G401.6 (cell line): ENCODE measurements around the gene ARL4A.
A peak's percentile ranks its signal among the peaks of the same experiment; 100 is the strongest.
"Not testable (repeated sequence)": the region's sequence is repeated elsewhere in the genome, so short reads cannot be mapped to it uniquely, and the experiment has no call there.

Experiments
- FAIRE-seq: peaks from 2 replicates; lab custom pipeline; 2012; peaks lifted over from hg19 to GRCh38; lab: Jason Lieb, UNC

The ARL4A gene

DNA sequence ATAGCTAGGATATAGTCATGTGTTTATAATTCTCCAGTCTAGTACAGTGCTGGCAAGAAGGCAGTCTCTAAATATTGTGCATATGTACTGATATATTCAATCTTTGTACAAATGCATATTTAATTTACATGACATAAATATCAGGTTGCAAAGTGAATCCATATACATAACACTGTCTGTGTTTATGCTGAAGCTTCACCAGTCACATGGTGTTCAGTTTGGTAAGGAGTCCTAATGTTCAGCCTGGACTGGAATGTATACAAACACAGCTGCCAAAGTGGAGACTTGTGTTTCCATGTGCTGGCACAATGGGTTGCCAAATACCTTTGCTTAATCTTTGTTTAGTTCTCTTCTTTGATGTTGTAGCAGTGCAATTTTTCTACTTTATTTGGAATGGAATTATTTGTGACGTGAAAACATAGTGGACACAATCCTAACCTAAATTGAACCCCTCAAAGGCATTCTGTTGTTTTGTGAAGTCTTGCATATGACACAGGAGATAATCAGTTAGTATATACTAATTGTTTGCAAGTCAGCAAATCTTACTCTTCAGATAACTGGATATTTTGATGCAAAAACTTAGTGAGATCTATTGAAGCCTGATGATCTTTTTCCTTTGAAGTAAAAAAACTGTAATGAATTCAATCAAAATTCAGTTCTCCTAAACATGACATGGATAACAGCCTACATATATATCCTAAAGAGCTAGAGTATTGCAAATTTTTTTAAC, 17.3 kb upstream of the ARL4A start:
- FAIRE-seq: no peak

DNA sequence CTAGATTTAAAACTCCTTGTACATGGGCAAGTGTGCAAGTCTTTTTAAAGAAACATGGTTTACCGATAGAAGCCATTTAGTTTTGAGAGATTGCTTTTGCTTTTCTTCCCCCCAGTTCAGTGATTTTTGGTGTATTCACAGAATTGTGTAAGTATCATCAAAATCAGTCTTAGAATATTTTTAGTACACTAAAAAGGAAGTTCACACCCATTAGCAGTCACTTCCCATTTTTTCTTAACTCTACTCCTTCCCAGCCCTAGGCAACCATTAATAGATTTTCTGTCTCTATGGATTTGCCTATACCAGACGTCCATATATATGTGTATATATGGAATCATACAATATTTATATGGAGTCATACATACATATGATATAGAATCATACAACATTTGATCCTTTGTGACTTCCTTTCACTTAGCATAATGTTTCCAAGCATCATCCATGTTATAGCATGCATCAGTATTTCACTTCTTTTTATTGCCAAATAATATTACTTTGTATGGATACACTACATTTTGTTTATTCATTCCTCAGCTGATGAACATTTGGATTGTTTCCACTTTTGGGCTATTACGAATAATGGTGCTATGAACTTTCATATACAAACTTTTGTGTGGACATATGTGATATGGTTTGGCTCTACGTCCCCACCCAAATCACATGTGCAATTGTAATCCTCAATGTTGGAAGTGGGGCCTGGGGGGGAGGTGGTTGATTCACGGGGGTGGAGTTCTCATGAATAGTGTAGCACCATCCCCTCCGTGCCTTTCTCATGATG, 16.5 kb upstream of the ARL4A start:
- no peak for FAIRE-seq

DNA sequence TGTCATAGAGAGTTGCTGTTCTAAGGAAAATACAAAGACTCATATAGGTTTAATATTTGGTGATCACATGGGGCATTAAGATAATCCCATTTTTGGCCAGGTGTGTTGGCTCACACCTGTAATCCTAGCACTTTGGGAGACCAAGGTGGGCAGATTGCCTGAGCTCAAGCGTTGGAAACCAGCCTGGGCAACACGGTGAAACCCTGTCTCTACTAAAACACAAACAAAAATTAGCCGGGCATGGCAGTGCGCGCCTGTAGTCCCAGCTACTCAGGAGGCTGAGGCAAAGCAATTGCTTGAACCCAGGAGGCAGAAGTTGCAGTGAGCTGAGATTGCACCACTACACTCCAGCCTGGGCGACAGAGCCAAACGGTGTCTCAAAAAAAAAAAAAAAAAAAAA, 14.0 kb upstream of the ARL4A start:
- not testable (repeated sequence) for FAIRE-seq

DNA sequence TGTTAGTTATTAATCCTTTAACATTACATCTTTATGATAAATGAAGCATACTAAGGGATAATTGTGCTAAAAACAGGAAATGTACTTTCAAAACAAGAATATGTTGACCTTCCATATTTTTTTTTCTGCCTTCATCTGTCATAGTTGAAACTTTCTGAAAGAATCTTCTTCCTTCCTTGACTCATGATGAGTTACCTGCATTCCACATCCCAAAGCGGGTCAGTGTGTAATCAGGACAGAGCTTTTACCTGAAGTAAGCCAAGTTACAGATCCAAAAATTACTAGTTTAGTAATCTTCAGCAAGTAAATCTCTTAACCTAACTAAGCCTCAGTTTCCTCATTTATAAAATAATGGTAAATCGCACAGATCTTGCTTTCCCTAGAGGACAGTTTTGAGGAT, 13.4 kb upstream of the ARL4A start:
- FAIRE-seq: no peak

DNA sequence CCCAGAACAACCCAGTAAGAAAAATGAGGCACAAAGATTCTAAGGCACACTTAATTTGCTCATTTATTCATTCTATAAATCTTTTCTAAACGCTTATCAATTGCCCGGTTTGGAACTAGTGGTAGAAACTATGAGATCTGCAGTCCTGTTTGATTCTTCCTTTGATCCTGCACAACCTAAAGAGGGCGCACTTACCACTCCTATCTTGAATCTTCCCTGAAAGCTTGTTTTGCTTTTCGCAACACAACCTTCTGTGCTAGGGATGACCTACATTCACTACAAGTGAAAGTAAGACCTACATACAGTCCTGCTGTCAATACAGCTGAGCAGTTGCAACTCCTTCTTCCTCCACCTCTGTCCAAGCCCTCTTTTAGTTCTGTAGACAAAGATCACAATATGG, 12.6 kb upstream of the ARL4A start:
- peak; percentile 93 for FAIRE-seq

DNA sequence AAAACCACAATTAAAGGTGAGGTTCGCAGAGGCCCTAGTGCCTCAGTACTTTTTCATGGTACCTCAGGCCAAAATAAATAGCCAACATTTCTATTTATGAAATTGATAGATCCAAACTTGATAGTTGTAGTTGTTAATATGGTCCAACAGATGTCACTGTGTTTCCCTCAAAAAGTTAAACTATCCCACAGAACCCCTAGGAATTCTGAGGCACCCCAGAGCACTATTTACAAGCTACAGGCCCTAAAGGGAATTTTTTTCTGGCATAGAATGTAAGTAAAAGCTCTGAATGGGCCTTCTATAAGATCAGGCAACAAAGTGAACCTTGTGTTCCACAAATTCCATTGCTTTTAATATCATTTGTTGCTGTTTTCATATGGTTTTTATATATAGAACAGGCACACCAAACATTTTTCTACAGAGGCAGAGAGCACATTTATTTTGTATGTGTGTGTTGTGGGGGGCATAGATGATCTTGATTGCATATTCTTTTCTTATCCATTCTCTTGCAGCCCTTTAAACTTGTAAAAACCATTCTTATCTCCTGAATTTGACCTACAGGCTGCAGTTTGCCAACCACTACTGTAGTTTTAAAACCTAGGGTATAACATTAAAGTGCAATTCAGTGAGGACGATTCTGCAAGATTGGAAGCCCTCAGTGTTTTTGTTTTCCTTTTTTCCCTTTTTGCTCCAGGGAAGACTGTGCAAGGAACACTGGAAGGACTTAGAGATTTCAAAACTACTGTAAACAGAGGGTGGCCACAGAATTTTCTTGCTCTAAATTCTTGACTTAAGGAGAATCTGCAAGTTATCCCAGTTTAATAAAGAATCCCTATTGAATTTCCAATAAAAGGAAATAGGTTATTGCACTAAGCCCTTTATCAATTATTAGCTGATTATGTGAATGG, 3.5 kb upstream of the ARL4A start:
- FAIRE-seq: no peak

DNA sequence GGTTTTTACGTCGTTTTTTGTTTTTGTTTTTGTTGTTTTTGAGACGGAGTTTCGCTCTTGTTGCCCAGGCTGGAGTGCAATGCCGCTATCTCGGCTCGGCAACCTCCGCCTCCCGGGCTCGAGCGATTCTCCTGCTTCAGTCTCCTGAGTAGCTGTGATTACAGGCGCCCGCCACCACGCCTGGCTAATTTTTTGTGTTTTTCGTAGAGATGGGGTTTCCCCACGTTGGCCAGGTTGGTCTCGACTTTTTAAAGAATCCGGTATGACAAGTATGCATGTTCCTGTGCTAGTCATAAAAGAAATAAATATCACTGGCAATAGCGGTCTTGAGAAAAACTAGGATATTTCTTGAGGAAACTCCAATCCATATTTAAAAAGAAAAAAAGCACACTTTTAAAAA, 2.7 kb upstream of the ARL4A start:
- FAIRE-seq: no peak

DNA sequence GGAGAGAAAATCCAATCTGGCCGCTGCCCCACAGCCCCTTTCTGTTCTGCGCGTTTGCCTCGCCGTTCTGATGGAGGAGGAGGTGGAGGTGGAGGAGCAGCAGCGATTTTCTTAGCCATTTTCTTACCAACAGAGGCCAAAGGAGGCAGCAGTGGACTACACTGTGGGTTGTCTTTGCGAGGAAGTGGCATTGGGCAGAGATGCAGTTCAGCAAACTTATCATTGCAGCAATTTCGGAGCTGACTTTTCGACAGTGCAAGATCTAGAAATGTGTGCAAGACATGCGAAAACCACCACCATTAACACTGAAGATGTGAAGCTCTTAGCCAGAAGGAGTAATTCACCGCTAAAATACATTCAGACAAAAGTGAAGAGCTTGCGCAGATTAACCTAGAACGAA, 1.9 kb upstream of the ARL4A start:
- FAIRE-seq: no peak

DNA sequence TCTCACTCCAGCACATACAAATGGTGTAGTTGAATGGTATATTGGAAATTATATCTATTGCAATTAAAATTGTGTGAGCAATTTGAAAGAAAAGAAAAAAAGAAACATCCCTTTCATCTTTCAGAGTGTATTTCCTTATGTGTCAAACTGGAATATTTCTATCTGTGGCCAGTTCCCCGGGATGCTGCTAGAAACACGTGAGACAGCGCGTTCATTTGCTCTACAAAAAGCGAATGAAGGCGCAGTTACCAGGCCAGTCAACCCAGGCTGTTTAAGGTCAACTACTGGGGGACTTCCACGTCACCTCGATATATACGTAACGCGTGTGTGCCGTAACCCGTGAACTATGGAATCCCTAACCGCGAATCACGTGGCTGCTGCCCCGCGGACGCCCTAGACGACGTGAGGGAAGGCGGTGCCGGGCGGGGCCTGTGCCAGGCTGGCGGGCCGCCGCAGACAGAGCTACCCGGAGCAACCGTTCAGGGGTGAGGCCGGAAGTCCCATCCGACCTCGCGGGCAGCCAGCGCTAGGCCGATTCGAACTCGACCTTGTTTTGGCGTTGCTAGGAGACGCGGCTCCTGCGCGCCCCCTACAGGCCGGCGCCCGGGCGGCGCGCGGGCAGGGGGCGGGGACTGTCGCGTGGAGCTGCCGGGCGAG, 1.1 kb upstream of the ARL4A start:
- peak; percentile 93 for FAIRE-seq

DNA sequence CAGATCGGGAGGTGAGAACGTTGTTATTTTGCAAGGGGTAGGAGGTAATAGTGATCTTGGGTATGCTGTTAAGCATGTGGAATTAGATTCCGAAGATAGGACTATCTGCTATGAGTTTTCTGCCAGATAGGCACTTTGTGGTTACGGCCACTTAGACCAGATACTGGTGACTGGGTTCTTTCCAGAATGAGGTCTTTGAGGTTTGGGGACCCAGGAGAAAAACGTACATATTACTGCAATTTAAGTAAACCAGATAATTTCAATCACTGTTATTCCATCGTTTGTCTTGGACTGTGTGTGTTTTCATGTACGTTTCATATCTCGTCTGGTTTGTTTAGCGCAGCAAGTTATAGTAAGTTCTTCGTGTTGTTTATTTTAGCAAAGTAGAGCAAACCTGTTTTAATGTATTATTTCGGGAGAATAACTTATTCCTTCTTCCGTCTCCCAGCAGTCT, 312 bp downstream of the ARL4A start:
- no peak for FAIRE-seq

DNA sequence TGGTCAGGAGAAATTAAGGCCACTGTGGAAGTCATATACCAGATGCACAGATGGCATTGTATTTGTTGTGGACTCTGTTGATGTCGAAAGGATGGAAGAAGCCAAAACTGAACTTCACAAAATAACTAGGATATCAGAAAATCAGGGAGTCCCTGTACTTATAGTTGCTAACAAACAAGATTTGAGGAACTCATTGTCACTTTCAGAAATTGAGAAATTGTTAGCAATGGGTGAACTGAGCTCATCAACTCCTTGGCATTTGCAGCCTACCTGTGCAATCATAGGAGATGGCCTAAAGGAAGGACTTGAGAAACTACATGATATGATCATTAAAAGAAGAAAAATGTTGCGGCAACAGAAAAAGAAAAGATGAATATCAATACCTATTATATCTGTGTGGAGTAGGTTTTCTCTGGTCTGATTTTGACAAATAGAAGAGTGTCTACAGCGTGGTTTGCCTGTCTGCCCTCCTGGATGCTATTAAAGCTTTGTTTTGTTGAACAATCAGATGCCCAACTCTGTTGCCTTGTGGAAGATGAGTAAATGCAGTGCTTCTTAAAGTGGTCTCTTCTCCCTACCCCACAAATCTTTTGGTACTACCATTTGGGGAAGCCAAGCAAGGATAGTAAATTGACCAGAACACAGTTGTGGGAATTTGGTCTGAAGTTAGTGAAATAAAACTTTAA, 1.2 kb downstream of the ARL4A start:
- not testable (repeated sequence) for FAIRE-seq

DNA sequence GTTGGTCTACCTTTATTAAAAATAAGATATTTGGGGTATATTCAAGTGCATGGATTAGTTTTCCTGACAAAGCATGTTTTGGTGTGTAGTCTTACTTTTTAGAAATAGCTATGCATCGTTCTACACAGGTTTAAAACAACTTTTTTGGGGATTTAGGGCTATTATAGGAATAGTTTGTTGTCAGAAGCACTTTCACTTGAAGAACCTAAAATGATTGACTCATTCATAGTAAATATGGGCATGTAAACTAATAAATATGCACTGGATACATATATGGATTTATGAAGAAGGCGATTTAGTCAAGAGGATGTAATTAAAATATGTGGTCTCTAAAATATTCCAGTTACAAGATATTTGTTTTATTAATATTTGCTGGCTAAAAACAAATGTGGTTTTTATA, 2.0 kb downstream of the ARL4A start:
- peak; percentile 27 for FAIRE-seq

DNA sequence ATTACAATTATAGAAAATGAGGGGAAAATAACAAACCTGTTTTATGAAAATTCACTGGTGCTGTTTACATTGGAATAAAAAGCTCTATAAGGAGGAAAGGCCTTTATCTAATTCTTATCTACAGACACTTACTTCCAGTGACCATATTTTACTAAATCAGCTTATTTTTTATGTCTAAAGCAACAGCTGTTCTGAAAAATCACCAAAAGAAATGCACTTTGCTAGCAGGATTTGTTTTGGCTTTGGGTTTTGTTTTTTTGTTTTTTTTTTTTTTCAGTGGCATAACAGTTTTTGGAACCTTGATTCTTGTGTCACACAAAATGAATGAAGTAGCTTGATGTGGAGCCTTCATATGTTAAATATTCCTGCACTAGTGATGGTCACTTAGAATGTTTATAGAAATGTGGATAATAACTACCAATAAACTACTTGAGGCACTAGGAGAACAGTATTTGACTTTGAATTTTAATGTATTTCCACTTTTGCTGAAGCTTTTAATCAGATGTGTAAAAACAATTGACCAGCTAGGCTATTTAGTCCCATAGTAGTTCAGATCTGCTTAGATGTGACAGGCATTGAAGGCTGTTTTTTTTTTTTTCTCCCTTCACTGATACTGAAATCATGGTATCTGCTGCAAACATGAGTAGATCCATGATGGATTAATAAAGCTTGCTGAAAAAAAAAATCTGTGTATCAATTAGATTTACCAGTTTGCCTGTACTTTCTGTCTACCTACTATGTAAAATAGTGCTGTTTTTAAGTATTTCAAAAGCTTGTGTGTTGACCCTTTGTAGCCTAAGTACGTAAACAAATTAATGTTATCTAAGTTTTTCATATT, 2.8 kb downstream of the ARL4A start:
- peak; percentile 15 for FAIRE-seq

DNA sequence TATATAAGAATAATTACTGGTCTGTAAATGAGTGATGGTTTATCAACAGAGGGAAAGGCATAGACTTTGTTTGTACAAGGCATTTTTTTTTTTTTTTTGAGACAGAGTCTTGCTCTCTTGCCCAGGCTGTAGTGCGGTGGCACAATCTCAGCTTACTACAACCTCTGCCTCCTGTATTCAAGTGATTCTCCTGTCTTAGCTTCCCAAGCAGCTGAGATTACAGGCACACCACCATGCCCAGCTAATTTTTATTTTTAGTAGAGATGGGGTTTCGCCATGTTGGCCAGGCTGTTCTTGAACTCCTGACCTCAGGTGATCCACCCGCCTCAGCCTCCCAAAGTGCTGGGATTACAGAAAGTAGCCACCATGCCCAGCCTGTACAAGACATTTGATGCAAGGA, 4.0 kb downstream of the ARL4A start:
- not testable (repeated sequence) for FAIRE-seq

DNA sequence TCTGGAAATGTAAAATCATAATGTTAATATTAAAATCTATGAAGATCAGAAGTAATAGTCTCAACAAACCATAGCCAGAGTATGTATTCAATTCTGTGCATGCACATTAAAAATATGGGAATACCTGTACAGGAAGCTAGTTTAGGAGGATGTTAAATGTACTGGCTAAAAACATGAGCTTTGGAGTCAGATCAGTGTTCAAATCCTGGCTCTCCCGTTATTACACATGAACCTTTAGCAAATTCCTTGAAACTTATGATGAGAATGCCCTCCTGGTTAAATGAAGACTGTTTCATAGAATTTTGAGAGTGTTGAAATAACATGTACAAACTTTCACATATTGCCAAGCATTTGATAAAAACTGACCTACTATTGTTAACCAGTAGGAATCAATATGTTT, 4.6 kb downstream of the ARL4A start:
- FAIRE-seq: no peak

DNA sequence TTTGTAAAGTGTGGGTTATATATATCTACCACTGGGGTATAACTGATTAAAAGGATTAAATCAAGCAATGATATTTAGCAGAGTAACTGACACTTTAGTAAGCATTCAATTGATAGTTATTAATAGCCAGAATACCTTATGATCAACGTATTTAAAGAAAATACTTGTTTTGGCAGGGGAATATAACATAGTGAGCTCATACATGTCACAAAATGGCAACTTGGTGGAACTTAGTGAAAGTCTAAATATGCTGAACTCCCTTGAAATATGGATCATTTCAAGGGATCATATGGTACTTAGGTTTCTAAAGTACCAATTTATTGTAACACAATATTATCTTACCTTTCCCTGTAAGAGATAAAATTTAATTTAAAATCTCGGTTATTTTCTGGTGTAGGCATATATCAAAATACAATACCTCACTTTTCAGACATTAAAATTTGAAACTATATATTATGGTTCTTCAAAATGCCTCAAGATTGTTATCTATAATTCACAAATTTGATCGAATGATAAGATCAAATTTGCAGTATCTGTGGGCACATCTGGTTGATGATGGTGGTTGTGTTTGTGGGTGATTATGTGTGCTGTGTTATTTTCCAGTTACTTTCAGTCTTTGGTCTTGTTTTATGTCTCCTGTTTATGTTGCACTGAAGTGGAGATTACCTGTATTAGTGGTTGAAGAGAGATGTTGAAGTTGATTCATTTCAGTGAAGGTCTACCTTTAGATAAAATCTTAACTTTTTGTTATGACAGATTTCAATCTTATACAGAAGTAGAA, 5.2 kb downstream of the ARL4A start:
- FAIRE-seq: peak; percentile 80

DNA sequence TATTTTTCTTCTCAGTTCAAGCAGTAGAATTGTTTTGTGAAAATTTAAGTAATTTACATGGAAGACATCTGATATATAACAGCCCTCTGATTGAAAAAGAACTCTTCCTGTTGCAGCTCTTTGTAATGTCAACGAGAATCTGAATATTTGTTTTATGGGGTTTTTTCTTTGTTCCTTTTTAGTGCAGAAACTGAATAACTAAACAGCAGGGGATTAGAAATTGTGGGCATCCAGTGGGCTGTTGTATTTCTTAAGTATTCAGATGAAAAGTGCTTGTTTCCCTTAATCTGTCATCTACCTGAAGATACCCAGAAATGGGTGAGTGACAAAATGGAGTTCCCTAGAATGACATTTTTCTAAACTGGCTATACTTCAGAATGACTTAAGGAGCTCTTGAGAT, 7.4 kb downstream of the ARL4A start:
- FAIRE-seq: no peak

DNA sequence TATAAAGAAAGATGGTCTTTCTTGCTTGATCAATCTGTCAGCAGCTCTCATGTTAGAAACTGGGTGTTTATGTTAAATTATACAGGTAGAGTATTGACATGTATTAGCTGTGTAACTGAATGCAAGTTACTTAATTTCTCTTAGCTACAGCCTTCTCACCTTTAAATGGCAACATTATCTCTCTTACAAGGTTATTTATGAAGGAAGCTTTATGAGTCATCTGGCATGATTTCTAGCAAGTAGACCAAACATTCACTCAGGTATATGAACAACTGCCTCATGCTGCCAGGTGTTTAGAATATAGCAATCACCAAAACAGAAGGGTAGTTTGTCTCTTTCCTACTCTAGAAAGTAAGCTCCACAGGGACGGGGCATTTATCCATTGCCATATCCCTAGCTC, 8.5 kb downstream of the ARL4A start:
- FAIRE-seq: no peak

DNA sequence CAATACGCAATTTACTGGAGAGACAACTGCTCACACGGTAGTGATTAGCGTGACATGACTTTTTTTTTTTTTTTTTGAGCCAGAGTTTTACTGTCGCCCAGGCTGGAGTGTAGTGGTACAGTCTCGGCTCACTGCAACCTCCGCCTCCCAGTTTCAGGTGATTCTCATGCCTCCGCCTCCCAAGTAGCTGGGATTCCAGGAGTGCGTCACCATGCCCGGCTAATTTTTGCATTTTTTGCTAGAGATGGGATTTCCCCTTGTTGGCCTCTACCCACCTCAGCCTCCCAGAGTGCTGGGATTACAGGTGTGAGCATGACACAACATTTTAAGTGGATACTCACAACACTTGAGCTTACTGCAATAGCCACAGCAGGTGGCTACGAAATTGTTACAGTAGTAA, 11.9 kb downstream of the ARL4A start:
- FAIRE-seq: no peak

DNA sequence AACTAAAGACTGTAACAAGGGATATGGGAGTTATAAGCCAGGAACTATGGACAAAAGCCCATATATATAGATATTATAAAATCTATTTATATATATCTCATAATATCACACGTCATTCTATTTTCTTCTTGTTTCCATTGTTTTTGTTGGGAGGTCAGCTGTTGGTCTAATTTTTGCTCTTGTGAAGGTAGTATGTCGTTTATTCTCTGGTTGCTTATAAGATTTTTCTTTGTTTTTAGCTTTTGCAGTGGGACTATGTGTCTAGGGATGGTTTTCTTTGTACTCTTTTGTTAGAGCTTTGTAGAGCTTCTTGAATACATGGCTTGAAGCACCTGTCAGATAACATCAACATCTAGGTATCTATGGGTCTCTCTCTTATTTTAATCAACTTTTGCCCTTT, 14.0 kb downstream of the ARL4A start:
- FAIRE-seq: no peak
